Karpas-422 (cell line): Measurements from ENCODE around the gene BACH2. TPM values are rescaled to one million over a fixed set of nuclear protein-coding genes. Genes with fewer than 3 reads are reported as not detected.

Source experiments
- DNase-seq: peaks from one replicate; pipeline ENCODE4 v3.0.0-alpha.2; 2015
- H2AFZ ChIP-seq: fragments of 200-600 bp; sonication (generic); 2 replicates; pipeline ENCODE4 v1.6.1; 2014; ENCODE audit warnings: antibody characterized with exemption, low read length, mixed read lengths
- H3K27ac ChIP-seq: fragments of 200-600 bp; sonication (generic); 2 replicates; pipeline ENCODE4 v1.5.1; 2014; ENCODE audit warnings: mild to moderate bottlenecking, low read length, moderate library complexity
- H3K27me3 ChIP-seq: fragments of 200-600 bp; sonication (generic); 2 replicates; pipeline ENCODE4 v1.6.1; 2014; ENCODE audit warnings: low read length, mixed read lengths
- H3K36me3 ChIP-seq: fragments of 200-600 bp; sonication (generic); 2 replicates; pipeline ENCODE4 v1.6.1; 2014; ENCODE audit warnings: low read length, mixed read lengths; ENCODE audit not compliant: insufficient read depth
- H3K4me1 ChIP-seq: fragments of 200-600 bp; sonication (generic); 2 replicates; pipeline ENCODE4 v1.6.1; 2014; ENCODE audit warnings: mild to moderate bottlenecking, low read length, mixed read lengths
- H3K4me2 ChIP-seq: fragments of 200-600 bp; sonication (generic); 2 replicates; pipeline ENCODE4 v1.6.1; 2014; ENCODE audit warnings: low read length, low read depth, mild to moderate bottlenecking; ENCODE audit not compliant: poor library complexity, severe bottlenecking
- H3K4me3 ChIP-seq: fragments of 200-600 bp; sonication (generic); 2 replicates; pipeline ENCODE4 v1.5.1; 2014; ENCODE audit warnings: mild to moderate bottlenecking, antibody characterized with exemption, low read length, mixed read lengths
- H3K79me2 ChIP-seq: fragments of 200-600 bp; sonication (generic); 2 replicates; pipeline ENCODE4 v1.6.1; 2014; ENCODE audit warnings: mild to moderate bottlenecking, low read length, mixed read lengths
- H3K9ac ChIP-seq: fragments of 200-600 bp; sonication (generic); 2 replicates; pipeline ENCODE4 v1.6.0; 2014; ENCODE audit warnings: low read length
- H3K9me2 ChIP-seq: fragments of 200-600 bp; sonication (generic), shearing (Covaris generic); replicated peaks from 2 replicates; pipeline ENCODE4 v1.6.0; 2014; ENCODE audit warnings: mild to moderate bottlenecking, low read length, moderate library complexity; ENCODE audit not compliant: insufficient read depth
- H3K9me3 ChIP-seq: fragments of 300-700, 200-600 bp; sonication (generic); 2 replicates; pipeline ENCODE4 v1.6.1; 2014; ENCODE audit warnings: low read length, mixed read lengths
- H4K20me1 ChIP-seq: fragments of 200-600 bp; sonication (generic); 2 replicates; pipeline ENCODE4 v1.6.1; 2014; ENCODE audit warnings: mild to moderate bottlenecking, antibody characterized with exemption, low read length, low read depth; ENCODE audit not compliant: insufficient read depth
- total RNA-seq: library from RNA; depleted of rRNA; stranded (reverse); fragments of >200 nt; shearing (Covaris generic); gene quantifications from 2 replicates; pipeline ENCODE4 v1.2.3, GENCODE V29; 2014; ENCODE audit warnings: low replicate concordance

Gene BACH2
- total RNA-seq, 1 experiment from 2014 or later, result 3.2 TPM

GRCh38 chr6:90015883-90016282, 280.8 kb downstream of the BACH2 start:
- no peak overlapping the region for H3K4me3 ChIP-seq
- H3K9me2 ChIP-seq, result no peaks in the 10 kb centered on the region
- no peaks in the 10 kb centered on the region for H3K9me3 ChIP-seq
- no peaks in the 10 kb centered on the region for H4K20me1 ChIP-seq
- no peak overlapping the region for H3K9ac ChIP-seq
- H3K27me3 ChIP-seq, result no peaks in the 10 kb centered on the region
- H3K79me2 ChIP-seq, result no peaks in the 10 kb centered on the region
- H2AFZ ChIP-seq, result no peak overlapping the region
- no peaks in the 10 kb centered on the region for H3K4me1 ChIP-seq
- H3K27ac ChIP-seq, result no peak overlapping the region
- H3K36me3 ChIP-seq, result no peaks in the 10 kb centered on the region
- H3K4me2 ChIP-seq, result no peak overlapping the region
- DNase-seq, result no peak

GRCh38 chr6:90008908-90009501, 287.6 kb downstream of the BACH2 start:
- Histone ChIP-seq H3K27ac (no peak overlapping the region), H4K20me1 (no peaks in the 10 kb centered on the region), H3K9ac (no peak overlapping the region), H3K4me3 (no peak overlapping the region), H3K27me3 (no peaks in the 10 kb centered on the region), H3K79me2 (no peaks in the 10 kb centered on the region), H2AFZ (no peak overlapping the region), H3K9me2 (no peaks in the 10 kb centered on the region), H3K4me2 (no peak overlapping the region), H3K36me3 (no peaks in the 10 kb centered on the region), H3K9me3 (no peaks in the 10 kb centered on the region), H3K4me1 (no peaks in the 10 kb centered on the region)
- DNase-seq, result no peak

DNA sequence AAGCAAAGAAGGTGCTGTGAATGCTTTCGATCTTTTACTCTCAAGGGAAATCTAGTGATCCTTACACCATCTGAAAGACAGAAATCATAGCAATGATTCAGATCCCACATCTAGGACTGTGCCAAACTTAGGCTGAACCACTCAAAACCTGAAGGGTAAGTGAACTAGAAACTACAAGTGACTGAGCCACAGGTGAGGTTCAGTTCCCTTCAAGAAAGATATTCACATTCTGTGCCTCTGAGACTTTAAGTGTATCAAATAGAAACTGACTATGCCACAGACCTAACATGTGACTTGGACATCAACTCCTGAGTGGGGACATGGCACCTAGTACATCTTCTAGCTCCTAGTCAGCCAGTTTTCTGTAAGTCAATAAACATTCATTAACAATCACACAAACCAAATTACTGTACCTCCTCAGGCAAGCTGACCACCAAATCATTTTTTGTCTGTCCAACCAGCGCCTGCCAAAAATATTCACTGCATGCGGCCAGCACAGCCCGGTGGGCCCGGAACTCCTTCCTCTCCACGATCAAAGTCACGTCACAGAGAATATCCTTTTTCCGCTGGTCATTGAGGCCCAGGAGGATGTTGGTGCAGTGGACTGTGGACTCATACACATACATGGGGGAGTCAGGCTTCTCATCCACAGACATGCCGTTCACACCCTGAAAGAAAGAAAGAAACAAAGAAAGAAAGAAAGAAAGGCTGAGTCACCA, 288.3 kb downstream of the BACH2 start:
- Histone ChIP-seq H2AFZ (no peak overlapping the region), H3K79me2 (no peaks in the 10 kb centered on the region), H4K20me1 (no peaks in the 10 kb centered on the region), H3K4me3 (no peak overlapping the region), H3K27ac (no peak overlapping the region), H3K9me2 (no peaks in the 10 kb centered on the region), H3K27me3 (no peaks in the 10 kb centered on the region), H3K9ac (no peak overlapping the region), H3K9me3 (no peaks in the 10 kb centered on the region), H3K4me2 (no peak overlapping the region), H3K36me3 (no peaks in the 10 kb centered on the region), H3K4me1 (no peaks in the 10 kb centered on the region)
- DNase-seq, result no peak

DNA sequence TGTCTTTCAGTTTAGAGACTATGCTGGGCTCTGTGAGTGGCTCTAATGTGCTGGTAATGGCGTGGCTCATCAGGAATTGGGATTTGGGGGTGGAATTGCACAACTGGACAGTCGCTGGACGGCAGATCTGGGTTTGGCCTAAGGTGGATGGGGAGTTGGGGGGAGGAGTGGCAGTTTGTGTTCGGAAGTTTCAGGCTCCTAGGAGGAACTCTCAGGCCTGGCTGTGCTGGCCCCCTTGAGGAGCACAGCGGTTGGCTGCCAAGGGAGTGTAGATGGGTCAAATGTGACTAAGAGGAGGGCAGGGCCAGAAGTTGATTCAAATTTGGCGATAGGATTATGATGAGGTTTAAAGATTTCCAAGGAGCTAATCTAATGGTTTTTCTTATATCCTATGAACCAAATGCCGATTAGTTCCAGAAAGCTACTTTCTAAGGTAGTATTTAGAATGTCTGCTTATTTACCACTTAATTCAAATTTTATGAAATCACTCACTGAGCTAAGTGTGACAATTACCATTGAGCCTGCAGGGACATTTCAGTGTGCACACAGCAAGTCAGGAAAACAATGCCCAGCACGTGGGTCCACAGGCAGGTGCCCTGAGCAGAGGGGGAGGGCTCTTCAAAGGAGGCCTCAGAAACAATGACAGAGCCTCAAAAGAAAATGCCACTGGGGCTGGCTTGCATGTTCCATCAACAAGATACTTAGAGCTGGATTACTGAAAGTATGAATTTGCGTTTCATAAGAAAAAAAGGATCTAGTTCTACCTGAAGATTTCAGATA, 291.4 kb downstream of the BACH2 start:
- H3K79me2 ChIP-seq, result no peaks in the 10 kb centered on the region
- no peak overlapping the region for H2AFZ ChIP-seq
- H3K27me3 ChIP-seq, result no peaks in the 10 kb centered on the region
- no peak overlapping the region for H3K4me3 ChIP-seq
- no peaks in the 10 kb centered on the region for H4K20me1 ChIP-seq
- H3K4me1 ChIP-seq, result no peaks in the 10 kb centered on the region
- H3K9me3 ChIP-seq, result no peaks in the 10 kb centered on the region
- DNase-seq, result no peak
- no peak overlapping the region for H3K4me2 ChIP-seq
- H3K9ac ChIP-seq, result no peak overlapping the region
- no peaks in the 10 kb centered on the region for H3K9me2 ChIP-seq
- no peak overlapping the region for H3K27ac ChIP-seq
- H3K36me3 ChIP-seq, result no peaks in the 10 kb centered on the region

- Histone ChIP-seq H3K9ac (no peak overlapping the region), H3K9me2 (no peaks in the 10 kb centered on the region), H3K27me3 (no peaks in the 10 kb centered on the region), H2AFZ (no peak overlapping the region), H3K36me3 (no peaks in the 10 kb centered on the region), H3K4me1 (no peaks in the 10 kb centered on the region), H3K9me3 (no peaks in the 10 kb centered on the region), H3K79me2 (no peaks in the 10 kb centered on the region), H3K27ac (no peak overlapping the region), H4K20me1 (no peaks in the 10 kb centered on the region), H3K4me2 (no peak overlapping the region), H3K4me3 (no peak overlapping the region)
- no peak for DNase-seq
These were observed 292.1 kb downstream of the BACH2 start for GRCh38 chr6:90004511-90004910.

GRCh38 chr6:90003941-90004340, 292.7 kb downstream of the BACH2 start:
- H4K20me1 ChIP-seq, result no peaks in the 10 kb centered on the region
- H3K9me2 ChIP-seq, result no peaks in the 10 kb centered on the region
- no peak overlapping the region for H3K4me2 ChIP-seq
- no peaks in the 10 kb centered on the region for H3K27me3 ChIP-seq
- H3K36me3 ChIP-seq, result no peaks in the 10 kb centered on the region
- no peak overlapping the region for H3K27ac ChIP-seq
- no peaks in the 10 kb centered on the region for H3K9me3 ChIP-seq
- H2AFZ ChIP-seq, result no peak overlapping the region
- DNase-seq, result no peak
- no peak overlapping the region for H3K4me3 ChIP-seq
- no peak overlapping the region for H3K9ac ChIP-seq
- no peaks in the 10 kb centered on the region for H3K79me2 ChIP-seq
- H3K4me1 ChIP-seq, result no peaks in the 10 kb centered on the region

DNA sequence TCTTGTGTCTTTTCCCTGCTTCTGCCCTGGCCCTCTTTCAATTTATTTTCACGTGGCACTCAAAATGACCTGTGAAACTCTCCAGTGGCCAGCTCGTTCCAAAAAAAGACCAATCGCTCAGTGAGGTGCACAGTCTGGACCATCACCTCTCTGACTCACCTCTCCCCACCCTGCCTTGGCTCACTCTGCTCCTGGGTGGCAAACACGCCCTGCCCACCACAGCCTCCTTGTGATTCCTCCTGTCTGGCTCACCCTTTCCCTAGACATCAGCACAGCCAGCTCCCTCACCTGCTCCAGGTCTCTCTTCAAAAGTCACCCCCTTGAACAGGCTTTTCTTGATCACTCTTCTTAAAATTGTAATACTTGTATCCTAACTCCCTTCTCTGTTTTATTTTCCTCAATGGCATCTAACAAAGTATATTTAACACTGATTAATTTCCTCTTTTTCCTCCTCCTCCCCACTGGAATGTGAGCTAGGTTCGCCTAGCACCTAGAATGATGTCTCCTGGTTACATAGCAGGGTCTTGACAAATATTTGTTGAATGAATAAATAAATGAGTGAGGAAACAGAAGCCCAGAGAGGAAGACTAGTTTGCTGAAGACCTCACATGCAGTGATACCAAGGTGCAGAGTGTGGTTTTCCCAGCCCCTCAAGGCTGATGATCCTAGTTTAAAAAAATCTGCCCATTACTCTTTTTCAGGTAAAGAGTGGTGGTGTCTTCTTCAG, 293.4 kb downstream of the BACH2 start:
- Histone ChIP-seq H3K4me1 (no peaks in the 10 kb centered on the region), H3K9me2 (no peaks in the 10 kb centered on the region), H3K36me3 (no peaks in the 10 kb centered on the region), H3K9me3 (no peaks in the 10 kb centered on the region), H3K9ac (no peak overlapping the region), H3K4me2 (no peak overlapping the region), H4K20me1 (no peaks in the 10 kb centered on the region), H2AFZ (no peak overlapping the region), H3K79me2 (no peaks in the 10 kb centered on the region), H3K4me3 (no peak overlapping the region), H3K27me3 (no peaks in the 10 kb centered on the region), H3K27ac (no peak overlapping the region)
- no peak for DNase-seq
